Hematopoietic multipotent progenitor cell treated with erythropoietin and hydrocortisone succinate and interleukin-3 and kit ligand, for 8 days (in vitro differentiated cells): Measurements from ENCODE around the gene TTC38.
A peak's percentile ranks its signal among the peaks of the same experiment; 100 is the strongest.

Source experiments
- DNase-seq: peaks from one replicate; pipeline ENCODE4 v3.0.0-alpha.2; 2015

Gene TTC38

DNA sequence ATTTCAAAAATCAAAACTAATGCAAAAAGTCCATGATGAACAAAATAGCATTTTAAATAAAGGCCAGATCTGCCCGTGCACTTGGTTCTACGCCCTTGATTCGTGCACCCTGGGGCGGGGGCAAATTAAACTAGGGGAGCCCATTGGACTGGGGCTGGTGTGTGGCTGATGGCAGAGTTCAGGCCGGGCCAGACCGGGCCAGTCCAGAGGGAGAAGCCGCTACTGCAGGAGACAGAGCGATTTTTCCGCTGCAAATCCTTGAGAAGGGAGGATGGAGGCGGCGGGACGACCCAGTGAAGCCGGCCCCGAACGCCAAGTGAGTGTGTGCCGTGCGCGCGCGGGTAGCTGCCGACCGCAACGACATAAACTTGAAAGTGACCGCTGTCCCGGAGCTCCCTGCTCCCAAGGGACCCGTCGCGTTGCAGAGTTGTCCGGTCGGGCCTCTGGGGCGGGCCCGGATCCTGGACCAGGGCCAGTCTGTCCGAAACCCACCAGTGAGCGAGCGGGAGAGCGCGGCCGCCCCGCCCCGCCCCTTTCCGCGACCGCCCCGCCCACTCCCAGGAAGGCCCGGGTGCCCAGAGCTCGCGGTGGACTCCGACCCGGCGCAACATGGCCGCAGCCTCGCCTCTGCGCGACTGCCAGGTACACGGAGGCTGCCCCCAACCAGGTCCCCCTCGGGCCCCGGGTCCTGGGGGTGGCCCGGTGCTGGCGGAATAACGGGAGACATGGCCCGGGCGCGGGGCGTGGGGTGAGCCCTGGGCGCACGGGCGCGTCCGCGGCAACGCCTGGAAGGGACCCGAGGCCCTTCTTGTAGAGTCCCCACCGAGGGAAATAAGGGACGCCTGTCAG, at the start of gene TTC38:
Gene TTC38 (plus strand): TSS at position 578 of the 849 bp plus-strand sequence. CDS start 32 bp downstream, at position 610.
- peak; percentile 71 for DNase-seq

DNA sequence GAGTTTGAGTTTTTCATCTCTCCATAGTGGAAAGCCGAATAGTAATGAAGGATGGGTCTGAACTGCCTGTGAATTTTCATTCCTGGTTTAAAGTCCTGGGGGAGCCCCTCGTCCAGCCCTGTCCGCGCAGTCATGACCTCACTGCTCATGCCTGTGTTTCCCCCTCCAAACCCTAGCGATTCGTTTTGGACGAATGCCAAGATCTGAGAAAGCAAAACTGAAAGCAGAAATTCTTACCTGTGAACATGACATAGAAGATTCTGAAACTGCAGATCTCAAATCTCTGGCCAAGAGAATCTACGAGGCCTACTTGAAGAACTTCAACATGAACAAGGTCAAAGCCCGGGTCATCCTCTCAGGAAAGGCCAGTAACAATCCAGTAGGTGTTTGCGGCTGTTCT, 48.2 kb upstream of the TTC38 start:
- no peak for DNase-seq

DNA sequence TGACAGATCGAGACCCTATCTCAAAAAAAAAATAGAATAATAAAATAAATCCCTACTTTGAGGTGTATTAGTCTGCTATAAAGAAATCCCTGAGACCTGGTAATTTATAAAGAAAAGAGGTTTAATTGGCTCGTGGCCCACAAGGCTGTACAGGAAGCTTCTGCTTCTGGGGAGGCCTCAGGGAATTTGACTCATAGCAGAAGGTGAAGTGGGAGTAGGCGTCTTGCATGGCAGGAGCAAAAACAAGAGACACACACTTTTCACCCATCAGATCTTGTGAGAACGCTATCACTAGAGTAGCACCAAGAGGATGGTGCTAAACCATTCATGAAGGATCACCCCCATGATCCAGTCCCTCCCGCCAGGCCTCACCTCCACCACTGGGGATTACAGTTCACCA, 46.9 kb upstream of the TTC38 start:
- no peak for DNase-seq

DNA sequence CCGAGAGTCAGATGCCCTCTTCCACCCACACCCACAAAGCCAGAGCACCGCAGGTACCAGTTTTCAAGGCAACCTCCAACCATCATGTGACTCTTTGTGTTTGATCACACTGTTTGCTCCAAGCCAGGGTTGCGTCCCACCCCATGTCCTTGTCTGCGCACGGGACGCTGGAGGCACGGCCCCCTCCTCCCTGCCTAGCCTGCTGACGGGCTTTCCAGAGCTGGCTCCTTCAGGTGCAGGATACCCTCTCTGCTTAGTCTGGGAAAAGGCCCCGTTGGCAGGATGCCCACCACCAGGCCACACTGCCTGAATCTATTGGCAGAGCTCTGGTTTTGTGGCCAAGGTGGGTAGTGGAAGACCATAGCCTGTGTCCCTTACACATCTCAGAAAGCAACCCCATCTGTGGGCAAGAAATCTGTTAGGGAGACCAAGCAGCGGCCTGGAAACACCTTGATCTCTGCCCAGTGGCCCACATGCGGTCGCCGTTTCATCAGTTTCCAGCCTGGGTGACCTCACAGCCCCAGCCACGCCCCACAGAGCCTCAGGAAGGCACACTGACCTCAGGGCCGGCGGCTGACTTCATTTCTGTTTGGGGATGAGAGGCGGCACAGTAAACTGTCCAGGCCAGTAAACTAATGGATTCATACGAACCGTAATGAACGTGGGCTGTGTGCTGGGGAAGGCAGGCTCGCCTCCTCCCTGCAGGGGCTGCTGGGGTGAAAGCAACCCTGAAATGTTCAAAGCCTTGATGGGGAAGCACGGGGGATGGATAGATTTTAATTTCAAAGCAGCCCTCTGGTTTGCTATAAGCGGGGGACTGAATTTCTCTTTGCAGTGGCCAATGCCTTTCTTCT, 43.5 kb upstream of the TTC38 start:
- no peak for DNase-seq

DNA sequence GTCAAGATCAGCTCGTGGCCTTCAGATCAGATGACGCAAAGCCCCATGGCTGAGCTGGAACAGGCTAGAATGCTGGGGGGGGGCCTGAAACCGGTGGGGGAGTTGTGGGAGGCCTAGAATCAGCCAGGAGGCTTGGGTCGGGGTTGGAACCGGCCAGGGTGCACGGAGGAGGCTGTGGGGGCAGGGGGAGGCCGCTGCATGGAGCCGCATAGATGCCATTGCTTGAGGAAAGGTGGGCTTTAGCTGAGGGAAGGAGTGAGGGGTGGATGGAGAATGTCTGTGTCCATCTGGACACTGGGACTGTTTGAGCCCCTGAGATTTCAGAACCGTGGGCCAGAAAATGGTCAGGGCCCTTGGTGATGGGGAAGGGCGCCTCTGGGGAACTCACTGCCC, 42.9 kb upstream of the TTC38 start:
- DNase-seq, result no peak

DNA sequence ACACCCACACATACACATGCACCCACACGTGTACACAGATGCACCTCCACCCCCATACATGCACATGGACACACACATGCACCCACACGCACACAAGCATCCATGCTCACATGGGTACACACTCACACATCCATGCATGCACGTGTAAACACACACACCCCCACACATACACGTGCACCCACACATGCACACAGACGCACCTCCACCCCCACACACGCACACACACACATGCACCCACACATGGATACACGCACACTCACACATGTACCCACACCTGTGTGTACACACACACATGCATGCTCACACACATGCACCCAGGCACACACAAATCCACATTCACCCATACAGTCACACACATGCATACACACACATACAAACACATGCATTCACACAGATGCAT, 42.2 kb upstream of the TTC38 start:
- DNase-seq, result no peak

DNA sequence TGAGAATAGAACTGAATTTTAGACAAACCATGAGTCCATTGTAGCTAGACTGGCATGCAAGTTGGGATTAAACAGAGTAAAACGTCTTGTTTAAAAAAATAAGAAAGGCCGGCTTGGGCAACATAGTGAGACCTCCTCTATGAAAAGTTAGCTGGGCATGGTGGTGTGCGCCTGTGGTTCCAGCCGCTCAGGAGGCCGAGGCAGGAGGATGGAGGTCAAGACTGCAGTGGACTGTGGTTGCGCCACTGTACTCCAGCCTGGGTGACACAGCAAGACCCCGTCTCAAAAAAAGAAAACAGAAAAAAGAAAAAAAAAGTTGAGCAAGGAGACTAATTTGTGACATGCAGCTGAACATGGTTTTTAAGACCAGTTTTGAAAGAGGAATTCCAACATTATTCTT, 41.2 kb upstream of the TTC38 start:
- DNase-seq, result no peak

GRCh38 chr22:46229701-46230100, 38.1 kb upstream of the TTC38 start:
- no peak for DNase-seq

GRCh38 chr22:46230262-46230901, 37.4 kb upstream of the TTC38 start:
- DNase-seq, result no peak

DNA sequence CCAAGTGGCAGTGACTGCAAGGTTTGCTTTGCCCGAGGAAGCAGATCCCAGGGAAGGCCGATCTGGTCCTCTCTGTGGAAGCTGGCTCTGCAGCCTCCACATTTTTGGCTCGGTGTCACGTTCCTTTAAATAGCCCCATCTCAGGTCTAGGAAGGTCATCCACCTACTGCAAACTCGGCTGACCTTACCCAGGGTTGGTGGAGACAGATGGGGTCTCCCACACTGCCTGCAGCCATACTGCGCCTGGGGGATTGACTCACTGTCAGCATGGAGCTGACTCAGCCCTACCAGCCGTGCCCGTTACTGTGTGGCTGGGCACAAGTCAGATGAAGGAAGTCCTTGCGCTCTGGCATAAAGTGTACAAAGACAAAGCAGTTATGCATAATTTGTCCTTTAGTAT, 34.6 kb upstream of the TTC38 start:
- DNase-seq, result peak; percentile 80

GRCh38 chr22:46234969-46235368, 32.8 kb upstream of the TTC38 start:
- DNase-seq, result peak; percentile 95

DNA sequence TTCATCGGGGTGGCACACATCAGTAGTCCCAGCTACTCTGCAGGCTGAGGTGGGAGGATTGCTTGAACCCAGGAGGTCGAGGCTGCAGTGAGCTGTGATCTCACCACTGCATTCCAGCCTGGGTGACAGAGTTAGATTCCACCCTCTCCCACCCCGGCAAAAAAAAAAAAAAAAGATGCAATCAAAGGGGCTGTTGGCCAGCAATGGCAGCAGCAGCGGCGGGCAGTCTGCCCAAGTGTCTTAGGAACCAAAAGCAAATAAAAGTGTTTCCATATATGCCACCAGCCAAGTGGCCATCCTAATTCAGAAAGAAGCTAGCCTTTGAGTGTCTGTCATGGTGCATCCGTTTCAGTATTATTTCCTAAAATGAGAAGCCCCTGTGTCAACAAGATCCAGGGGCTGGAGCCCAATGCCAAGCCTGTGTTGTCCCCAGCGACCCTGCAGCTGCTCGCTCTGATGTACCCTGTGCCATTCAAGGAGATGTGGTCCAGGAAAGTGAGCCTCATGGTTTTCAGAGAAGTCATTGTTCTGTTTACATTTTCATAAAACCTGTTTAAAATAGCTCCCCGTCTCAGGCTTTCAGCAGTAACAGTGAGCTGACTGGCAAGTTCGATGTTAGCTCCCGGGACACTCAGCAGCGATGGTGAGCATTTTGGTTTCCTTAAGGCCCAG, 30.2 kb upstream of the TTC38 start:
- DNase-seq, result no peak

GRCh38 chr22:46238541-46238940, 29.3 kb upstream of the TTC38 start:
- no peak for DNase-seq

GRCh38 chr22:46239261-46240048, 28.4 kb upstream of the TTC38 start:
- DNase-seq, result peak; percentile 88

DNA sequence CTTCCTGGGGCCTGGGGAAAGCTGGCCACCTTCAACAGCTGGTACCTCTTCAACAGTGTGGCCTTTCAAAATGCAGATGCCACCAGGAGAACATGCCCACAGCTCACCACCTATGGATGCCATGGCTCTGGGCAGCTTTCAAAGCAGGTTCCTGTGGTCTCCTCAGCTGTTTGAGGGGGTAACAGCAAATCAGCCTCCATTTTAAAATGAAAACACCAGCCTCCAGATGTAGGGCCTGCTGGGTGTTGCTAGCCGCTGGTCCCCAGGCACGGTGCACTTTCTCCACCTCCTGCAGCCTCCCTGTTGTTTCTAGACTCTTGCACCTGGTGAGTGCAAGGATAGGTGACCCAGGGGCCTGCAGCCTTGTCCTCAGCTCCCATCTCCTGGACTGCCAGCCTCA, 27.7 kb upstream of the TTC38 start:
- DNase-seq, result no peak

DNA sequence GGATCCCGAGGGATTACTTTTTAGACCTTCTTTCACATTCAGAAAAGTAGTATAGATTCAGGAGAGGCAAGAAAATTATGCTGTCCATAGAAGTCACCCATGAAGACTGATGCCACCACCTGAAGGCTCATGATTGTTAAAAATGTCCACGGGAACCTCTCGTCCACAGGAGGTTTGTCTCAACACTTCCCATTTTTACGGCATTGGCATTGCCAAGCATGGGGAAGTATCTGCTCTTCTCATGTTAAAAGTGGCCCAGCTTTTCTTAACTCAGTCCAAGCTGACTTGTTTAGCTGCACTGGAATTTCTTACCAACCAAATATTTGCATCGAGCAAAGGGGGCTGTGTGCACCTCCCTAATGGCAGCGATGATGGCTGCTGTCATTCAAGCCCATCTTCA, 27.3 kb upstream of the TTC38 start:
- DNase-seq, result no peak

DNA sequence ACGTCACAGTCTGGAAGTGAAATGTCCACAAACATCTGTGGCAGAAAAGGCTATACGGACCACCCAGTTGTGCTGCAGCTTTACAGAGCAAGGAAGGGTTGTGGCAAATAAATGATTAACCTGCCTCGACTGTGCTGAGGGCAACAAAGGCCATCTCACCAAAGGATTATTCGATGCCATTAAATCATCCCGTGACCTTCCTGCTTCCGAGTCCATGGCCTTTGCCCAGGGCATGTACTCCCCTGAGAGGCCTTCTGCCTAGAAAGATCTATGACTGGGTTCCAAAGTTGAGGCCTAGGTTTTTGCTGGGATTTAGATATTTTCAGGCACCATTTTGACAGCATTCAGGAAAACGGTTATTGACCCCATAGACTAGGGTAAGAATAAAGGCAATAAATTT, 26.9 kb upstream of the TTC38 start:
- no peak for DNase-seq

DNA sequence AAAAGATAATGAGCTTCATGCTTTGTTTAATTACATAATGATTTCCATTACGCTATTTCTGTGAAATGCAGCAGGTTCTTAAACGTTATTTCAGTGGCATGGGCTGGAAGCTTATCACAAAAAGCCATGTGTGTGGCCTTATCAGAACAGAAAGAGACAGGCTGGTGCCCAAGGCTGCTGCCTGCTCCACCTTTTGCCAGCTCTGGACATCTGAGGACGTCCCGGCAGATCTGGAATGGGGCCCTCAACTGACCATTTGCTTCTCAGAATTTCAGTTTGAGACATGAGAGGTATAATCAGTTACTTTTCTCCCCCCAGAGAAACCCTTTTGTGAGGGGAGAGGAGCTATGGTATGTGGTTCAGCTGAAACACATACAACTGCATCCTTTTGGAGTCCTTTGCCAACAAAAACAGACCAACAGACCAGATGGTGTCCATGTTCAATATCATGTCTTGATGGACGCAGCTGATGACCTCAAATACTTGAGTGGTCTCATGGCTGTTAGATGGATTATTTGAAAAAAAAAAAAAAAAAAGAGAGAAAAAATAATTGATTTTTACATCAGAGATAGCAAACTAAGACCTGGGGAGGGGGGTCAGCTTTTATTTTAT, 26.3 kb upstream of the TTC38 start:
- peak; percentile 98 for DNase-seq

- no peak for DNase-seq
Observed at GRCh38 chr22:46242076-46242475, 25.7 kb upstream of the TTC38 start.

- no peak for DNase-seq
Observed at GRCh38 chr22:46244771-46245170, 23.0 kb upstream of the TTC38 start.

- DNase-seq, result peak; percentile 42
Observed at GRCh38 chr22:46245511-46245910, 22.3 kb upstream of the TTC38 start.

DNA sequence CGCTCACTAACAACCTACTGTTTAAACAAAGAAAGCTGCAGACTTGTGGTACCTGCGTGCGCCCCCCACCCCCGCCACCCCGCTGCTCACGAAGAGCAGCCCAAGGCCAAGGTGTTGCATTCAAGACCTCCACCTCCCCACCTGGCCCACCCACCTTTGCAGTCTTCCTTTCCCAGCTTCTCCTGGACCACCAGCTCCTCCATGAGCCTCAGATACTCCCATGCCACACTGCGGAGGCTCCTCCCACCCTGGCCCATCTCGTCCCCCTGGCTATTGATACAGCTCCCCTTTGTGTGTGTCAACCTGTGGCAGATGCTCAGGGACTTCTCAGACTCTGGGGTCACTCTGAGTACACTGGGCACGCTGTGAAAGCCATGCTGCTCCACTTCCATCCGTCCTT, 21.6 kb upstream of the TTC38 start:
- DNase-seq, result no peak
